ENCODE results near the gene BPTF.
"Not testable (repeated sequence)": the region's sequence is repeated elsewhere in the genome, so short reads cannot be mapped to it uniquely, and the experiment has no call there.

Gene BPTF

GRCh38 chr17:68019336-68019674 is 194.0 kb downstream of the BPTF start:
- DNase-seq = no peak

- peak; percentile 97 for DNase-seq
These were observed 194.5 kb downstream of the BPTF start for GRCh38 chr17:68019675-68020408.

- DNase-seq = no peak
These were observed 195.1 kb downstream of the BPTF start for GRCh38 chr17:68020409-68020756.

- not testable (repeated sequence) for DNase-seq
These were observed 195.5 kb downstream of the BPTF start for GRCh38 chr17:68020791-68021190.

- no peak for DNase-seq
These were observed 196.7 kb downstream of the BPTF start for GRCh38 chr17:68021963-68022362.

GRCh38 chr17:68022547-68022946 is 197.2 kb downstream of the BPTF start:
- not testable (repeated sequence) for DNase-seq

GRCh38 chr17:68029512-68030215 is 204.4 kb downstream of the BPTF start:
- no peak for DNase-seq

Data from stimulated activated CD4-positive, alpha-beta T cell treated with anti-CD3 and anti-CD28 coated beads, Interleukin-4, amount 100 ng/mL, for 1 hour (primary cell).